Measurements from ENCODE around the gene CCDC15.
"Not testable (repeated sequence)": the region's sequence is repeated elsewhere in the genome, so short reads cannot be mapped to it uniquely, and the experiment has no call there.

The CCDC15 gene

DNA sequence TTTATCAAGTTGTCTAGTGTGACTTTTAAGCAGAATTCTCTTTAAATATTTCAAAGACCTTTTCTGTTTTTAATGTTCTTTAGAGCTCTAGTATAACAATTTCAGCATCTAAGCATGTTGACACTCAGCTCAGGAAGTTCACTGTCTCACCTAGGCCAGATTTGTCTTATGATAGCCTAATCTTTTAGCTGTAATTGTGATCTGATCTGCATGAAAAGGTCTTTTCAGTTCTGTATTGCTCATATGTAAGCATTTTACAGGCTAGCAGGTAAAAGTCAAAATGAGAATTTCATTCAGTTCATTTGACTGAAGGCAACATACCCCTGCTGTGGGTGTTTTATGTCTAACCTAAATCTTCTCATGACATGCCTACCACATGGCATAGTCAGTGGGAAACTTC lies 62.4 kb downstream of the CCDC15 start:
- DNase-seq = no peak

DNA sequence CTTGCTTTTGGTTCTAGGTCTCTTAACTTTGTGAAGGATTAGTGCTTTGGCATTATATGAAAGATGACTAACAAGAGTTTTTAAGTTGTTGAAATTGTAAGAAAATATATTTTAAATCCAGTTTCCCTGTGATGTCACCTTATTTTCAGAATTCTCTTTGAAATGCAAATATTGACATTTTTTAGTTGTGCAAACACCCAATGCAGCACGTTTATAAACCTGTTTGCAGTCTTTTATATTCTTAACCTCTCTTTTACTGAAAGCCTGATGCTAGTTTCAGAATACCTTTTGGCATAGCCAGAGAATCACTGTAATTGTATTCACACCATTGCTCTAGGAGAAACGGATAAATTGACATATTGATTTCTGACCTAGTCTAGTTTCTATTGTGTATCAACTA lies 66.3 kb downstream of the CCDC15 start:
- no peak for DNase-seq

DNA sequence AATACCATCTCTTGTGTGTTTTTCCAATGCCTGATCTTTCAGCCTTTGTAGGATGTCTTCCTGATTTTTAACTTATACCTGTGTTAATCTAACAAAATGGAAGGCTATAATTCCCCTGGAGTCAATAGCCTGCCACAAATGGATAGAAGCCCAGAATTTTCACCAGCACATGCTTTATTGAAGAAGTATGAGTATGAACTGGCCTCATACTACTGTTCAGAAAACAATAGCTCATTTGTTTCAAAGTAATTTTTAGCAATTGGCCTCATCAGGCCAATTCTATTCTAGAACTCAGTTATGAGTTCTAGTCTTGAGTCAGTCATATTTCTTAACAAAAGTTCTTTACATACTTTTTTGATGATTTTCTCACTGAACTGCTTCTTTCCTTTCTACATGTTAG lies 68.5 kb downstream of the CCDC15 start:
- DNase-seq = no peak

GRCh38 chr11:125025968-125026367 lies 72.0 kb downstream of the CCDC15 start:
- no peak for DNase-seq

DNA sequence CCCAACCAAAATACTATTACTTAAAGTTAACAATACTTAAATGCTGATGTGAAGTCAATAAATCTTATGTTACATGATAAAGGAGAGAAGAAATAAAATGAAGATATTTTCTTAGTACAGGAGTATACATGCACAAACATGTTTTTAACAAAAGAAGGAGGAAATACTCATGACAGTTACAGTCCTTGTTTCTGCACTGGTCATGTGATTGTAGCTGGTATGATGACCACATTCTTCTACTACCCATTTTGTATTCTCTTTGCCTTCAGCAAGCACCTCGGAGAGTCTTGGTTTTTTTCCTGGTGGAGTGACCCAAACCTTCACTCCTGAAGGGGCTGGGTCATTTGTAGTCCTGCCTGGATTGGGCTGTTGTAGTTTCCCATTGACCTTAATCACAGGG lies 75.4 kb downstream of the CCDC15 start:
- not testable (repeated sequence) for DNase-seq

DNA sequence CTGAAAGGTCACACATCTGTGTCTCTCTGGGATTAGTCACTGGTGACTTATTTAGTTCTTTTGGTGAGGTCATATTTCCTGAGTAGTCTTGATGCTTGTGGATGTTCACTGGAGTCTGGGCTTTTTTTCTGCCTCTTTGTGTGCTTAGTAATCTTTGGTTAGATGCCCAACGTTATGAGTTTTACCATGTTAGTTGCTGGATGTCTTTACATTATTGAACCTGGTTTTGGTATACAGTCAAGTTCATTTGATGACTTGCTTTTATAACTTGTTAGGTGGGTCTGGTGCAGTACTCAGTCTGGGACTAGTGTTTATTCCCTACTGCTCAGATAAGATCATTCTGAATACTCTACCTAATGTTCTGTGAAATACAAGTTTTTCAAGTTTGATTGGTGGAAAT lies 82.9 kb downstream of the CCDC15 start:
- DNase-seq = no peak

GRCh38 chr11:125049164-125049792 lies 95.3 kb downstream of the CCDC15 start:
- no peak for DNase-seq

GRCh38 chr11:125052047-125052446 lies 98.0 kb downstream of the CCDC15 start:
- no peak for DNase-seq

- no peak for DNase-seq
Measured at GRCh38 chr11:125053167-125053566, 99.2 kb downstream of the CCDC15 start.

GRCh38 chr11:125055107-125055715 lies 101.2 kb downstream of the CCDC15 start:
- no peak for DNase-seq

GRCh38 chr11:125056111-125056510 lies 102.1 kb downstream of the CCDC15 start:
- DNase-seq = not testable (repeated sequence)

- no peak for DNase-seq
Measured at GRCh38 chr11:125056931-125057692, 103.1 kb downstream of the CCDC15 start.

- DNase-seq = no peak
Measured at GRCh38 chr11:125057693-125058016, 103.7 kb downstream of the CCDC15 start.

DNA sequence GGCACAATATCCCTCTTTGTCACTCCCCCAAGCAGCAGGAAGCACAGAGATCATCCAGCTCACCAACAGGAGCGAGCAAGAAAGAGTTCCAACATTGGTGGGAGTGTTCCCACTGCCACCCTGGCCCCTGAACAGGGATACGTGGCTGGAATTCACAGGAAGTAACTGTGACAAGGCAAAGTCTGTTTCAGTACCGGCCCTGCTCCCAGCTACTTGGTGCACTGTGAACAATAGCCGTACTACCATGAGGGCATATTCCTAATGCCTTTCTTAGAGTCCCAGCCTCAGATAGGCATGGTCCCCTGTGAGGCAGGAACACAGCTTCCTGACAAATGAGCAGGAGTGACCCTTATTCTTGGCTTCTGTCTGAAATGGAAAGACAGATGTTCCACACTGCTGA lies 107.3 kb downstream of the CCDC15 start:
- DNase-seq = no peak

- no peak for DNase-seq
Measured at GRCh38 chr11:125062218-125062930, 108.4 kb downstream of the CCDC15 start.

- no peak for DNase-seq
Measured at GRCh38 chr11:125062931-125063428, 109.0 kb downstream of the CCDC15 start, which contains the start of gene SLC37A2. Gene SLC37A2 (plus strand): TSS chr11:125063305. CDS start chr11:125063368, 63 bp downstream.

GRCh38 chr11:125063429-125064043 lies 109.5 kb downstream of the CCDC15 start:
- DNase-seq = no peak

- DNase-seq = no peak
Measured at GRCh38 chr11:125064070-125064469, 110.1 kb downstream of the CCDC15 start.

DNA sequence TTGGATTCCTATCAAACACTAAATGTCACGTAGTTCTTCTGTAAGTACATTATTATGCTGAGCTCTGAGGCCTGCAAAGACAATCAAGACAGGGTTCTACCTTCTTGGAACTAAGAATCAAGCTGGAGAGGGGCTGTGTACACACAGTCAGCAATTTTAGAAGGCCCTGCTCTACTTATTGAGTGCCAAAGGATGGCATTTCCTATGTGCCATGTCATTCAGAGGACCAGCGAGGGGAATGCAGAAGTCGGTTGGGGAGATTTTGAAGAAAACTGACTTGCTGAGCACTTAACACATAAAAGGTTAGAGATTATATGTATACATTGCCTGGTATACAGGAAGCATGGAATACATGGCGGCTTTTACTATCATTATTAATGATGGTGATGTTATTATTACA lies 114.4 kb downstream of the CCDC15 start:
- no peak for DNase-seq

DNA sequence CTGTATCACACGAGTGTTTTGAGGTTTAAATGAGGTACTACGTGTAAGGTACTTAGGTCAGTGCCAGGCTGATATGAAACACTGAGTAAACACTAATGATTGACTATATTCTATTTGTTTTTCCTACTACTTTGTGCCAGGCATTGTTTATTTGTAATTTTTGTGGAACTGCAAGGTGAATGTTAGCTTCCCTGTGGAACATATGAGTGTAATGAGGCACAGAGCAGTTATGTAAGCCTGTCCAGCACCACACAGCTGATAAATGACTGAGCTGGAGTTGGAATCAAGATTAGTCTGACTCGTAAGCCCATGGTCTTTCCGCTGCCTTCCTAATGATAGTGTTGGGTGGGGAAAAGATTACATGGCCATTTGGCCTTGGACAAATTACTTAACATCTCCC lies 115.0 kb downstream of the CCDC15 start:
- no peak for DNase-seq

GRCh38 chr11:125069796-125070195 lies 115.8 kb downstream of the CCDC15 start:
- DNase-seq = no peak

- peak; percentile 89 for DNase-seq
Measured at GRCh38 chr11:125070699-125071254, 116.8 kb downstream of the CCDC15 start.

DNA sequence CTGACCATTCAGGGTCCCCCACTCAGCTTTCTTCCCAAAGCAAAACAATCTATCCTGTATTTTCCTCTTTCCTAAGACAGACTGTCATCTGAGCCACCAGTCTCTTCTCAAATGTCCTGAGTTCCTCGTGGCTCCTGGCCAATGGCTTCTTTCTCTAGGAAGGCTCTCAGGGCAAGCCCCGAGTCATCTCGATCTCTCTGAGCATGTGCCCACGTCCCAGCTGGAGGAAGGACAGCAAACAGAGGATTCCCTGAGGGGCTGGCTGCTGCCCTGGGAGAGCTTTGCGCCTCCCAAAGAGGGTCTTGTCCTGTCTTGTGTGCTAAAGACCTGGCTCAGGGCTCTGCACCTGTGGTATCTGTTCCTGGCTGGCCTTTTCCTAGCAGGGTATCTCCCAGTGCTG lies 117.4 kb downstream of the CCDC15 start:
- no peak for DNase-seq

Measured in NK-92 treated with Interleukin-12 subunit alpha and Interleukin-12 subunit beta, amount 100 ng/mL, for 24 hours (cell line).